ENCODE results near the gene ADPRHL1.
"Not testable (repeated sequence)": the region's sequence is repeated elsewhere in the genome, so short reads cannot be mapped to it uniquely, and the experiment has no call there.

ADPRHL1 gene

DNA sequence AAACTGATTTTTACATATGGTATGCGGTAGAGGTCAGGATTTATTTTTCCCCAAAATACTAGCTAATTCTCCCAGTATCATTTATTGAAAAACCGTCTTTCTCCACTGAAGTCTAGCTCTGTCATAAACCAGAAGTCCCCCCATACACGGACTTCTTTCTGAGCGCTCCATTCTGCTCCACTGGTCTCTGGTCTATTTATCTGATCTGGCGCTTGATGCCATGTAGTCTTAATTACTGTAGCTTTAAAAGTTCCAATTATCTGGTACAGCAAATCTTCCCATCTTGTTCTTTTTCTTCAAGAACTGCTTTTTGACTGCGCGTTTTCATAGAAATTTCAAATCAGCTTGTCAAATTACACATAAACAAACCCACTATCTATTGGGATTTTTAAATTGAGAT, 23.5 kb upstream of the ADPRHL1 start:
- no peak for DNase-seq

DNA sequence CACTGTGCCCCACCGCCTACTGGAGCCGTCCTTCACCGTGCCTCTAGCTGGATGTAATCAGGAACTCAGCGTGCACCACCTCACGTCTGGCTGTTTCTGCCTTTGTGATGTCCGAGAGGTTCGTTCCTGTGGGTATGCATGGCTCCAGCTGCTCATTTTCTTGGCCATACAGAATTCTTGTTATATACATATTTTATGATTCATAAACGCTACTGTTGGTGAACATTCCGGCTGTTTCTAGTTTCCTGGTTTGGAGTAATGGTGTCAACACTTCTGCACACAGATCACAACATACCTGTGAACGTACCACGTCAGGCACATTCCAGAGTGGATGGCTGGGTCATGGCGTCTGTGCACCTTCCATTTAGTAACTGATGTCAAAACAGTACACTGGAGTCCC, 22.6 kb upstream of the ADPRHL1 start:
- no peak for DNase-seq

DNA sequence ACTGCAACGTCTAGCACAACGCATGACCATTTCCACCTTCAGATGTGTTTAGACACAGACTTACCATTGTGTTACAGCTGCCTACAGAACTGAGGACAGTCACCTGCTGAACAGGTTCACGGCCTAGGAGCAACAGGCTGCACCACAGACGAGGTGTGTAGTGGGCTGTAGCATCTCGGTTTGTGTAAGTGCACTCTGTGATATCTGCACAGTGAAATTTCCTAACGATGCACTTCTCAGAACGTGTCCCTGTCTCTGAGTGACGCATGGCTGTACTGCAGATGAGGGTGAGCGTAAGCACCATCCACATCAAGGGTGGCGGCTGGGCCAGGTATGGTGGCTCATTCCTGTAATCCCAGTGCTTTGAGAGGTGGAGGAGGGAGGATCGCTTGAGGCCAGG, 22.0 kb upstream of the ADPRHL1 start:
- no peak for DNase-seq

DNA sequence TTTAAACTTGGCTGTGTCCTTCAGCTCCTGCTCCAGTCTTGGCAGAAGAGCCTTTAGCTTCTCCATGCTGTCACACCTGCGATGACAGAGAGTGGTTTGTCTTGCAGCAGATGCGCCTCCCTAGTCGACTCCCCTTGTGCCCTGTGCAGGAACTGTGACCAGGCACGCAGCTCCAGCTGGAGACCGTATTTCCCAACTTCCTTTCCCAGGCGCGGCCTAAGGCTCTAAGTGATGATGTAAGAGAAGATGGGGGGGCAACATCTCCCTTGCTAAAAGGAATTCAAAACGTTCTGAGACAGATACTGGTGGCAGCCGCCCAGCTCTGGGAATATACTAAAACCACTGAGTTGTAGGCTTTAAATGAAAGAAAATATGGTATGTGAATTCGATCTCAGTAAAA, 20.9 kb upstream of the ADPRHL1 start:
- DNase-seq, result no peak

DNA sequence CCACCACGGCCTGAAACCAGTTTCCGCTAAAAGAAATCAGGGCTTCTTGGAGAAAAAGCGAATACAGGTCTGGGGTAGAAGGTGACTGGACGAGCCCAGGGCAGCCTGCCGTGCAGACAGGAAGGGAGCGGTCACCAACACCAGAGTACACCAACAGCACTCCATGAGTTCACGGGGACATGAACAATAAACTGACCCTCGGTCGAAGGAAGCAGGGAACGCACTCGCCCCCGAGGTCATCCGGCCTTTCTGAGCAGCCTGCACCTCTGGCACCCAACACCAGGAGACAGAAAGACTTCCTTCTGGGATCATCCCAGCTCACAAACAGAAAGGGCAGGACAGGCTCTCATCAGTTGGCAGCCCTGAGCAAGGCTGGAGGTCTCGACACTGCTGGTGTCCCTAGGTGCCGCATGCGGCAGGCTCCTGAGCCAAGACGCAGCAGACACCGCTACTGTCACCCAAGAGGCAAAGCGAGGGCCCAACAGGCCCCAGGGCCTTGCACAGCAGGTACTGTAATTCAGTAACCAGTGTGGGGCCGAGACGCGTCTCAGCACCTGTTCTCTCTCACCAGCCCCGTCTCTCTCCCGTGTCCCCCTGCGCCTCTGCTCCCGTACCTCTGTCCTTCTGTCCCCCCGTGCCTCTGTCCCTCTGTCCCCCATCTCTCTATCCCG, 19.2 kb upstream of the ADPRHL1 start:
- no peak for DNase-seq

DNA sequence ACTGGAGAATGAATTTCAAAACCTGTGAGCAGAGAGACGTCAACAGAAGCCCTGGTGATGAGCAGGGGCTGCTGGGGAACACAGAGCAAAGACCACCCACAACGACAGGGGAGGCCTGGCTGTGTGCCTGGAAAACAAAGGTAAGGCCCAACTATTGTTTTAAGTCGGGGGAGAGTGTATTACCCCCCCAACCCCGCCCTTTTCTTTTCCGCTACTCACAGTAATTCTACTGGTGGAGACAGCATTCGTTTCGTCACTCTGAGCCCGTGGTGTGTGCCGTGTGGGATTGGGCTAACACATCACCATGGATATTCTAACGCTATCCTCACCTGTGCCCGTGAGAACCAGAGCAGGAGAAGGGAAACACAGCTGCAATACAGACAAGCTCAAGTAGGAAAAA, 18.6 kb upstream of the ADPRHL1 start:
- no peak for DNase-seq

DNA sequence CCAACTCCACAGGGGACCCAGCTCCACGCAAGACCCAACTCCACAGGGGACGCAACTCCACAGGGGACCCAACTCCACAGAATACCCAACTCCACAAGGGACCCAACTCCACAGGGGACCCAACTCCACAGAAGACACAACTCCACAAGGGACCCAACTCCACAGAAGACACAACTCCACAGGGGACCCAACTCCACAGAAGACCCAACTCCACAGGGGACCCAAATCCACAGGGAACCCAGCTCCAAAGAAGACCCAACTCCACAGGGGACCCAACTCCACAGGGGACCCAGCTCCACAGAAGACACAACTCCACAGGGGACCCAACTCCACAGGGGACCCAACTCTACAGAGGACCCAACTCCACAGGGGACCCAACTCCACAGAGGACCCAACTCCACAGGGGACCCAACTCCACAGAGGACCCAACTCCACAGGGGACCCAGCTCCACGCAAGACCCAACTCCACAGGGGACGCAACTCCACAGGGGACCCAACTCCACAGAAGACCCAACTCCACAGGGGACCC, 17.4 kb upstream of the ADPRHL1 start:
- not testable (repeated sequence) for DNase-seq

DNA sequence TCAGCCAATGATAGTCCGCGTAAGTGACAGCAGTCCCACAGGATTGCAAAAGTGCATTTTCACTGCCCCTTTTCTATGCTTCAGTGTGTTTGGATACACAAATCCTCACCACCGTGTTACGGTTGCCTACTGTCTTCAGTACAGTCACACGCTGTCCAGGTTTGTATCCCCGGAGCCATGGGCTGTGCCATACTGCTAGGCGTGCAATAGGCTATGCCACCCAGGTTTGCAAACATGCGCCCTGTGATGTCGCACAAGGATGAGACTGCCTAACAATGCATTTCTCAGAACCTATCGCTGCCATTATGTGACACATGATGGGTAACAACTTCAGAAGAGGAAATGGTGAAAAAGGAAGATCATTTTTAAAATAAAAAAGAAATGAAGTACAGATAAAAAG, 16.8 kb upstream of the ADPRHL1 start:
- DNase-seq, result no peak

DNA sequence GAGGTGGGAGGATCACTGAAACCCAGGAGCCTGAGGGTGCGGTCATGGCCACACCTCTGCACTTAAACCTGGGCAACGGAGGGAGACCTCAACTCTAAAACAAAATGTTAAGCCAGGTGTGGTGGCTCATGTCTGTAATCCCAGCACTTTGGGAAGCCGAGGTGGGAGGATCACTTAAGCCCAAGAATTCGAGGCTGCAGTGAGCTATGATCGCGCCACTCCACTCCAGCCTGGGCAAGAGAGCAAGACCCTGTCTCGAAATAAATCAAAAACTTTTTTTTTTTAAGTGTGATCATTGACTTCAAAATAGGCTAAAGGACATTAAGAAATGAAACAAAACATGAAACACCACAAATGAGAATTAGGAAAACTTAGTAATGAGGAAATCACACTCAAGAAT, 16.3 kb upstream of the ADPRHL1 start:
- DNase-seq, result no peak

DNA sequence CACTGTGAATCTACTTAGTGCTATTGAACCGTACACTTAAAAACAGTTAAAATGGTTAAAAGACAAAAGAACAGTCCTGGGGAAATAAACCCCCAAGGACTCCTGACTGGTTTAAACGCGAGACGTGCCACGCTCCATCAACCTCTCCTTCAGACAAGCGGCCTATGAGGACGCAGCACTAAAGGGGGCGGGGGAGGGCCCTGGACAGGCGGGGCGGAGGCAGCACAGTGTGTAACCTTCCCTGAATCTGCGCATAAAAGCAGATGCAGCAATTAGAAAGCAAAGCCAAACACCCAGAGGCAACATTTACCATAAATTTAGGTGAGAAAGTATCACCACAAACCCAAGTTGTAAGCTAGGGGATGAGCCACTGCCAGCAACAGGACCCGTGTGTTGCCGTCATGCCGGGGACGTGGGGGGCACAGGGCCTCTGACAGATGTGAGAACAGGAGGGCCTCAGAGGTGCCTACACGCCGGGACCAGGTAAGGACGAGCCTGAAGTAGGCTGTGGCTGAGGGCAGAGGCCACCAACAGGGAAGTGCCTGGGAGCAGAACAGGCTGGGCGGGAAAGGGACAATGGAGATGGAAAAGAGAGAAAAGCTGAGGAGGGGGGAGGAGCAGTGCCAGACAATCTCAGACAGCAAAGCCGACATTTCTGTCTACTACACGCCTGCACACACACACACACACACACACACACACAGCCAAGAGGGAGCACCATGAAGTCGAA, 15.3 kb upstream of the ADPRHL1 start:
- DNase-seq, result no peak

DNA sequence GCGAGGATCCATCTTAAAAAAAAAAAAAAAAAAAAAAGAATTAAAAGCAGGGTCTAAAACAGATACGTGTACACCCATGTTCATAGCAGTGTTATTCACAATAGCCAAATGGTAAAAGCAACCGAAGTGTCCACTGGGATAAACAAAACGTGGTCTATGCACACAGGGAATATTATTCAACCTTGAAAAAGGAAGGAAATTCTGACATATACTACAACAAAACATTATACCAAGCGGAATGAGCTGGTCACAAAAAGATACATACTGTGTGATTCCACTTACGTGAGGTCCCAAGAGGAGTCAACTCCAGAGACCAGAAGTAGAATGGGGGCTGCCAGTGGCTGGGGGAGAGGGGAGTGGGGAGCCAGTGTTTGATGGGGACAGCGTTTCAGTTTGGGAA, 14.7 kb upstream of the ADPRHL1 start:
- DNase-seq, result no peak

DNA sequence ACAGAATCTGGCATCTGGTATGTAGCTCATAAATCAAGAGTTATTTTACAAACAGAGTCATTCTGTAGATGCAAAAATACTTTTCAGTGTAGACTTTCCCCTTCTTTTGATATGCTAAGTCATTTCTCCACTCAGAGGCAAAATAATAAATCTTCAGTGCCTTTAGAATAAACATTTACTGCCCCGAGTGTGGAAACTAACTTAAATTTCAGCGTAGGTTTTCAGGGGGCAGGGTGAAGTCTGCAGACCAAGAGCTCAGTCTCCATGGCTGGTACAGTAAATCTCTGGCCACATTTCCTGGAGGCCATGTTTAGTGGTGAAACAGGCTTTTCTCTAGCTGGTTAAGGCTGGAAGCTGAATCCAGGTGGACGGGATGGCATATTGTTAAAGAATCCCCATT, 13.1 kb upstream of the ADPRHL1 start:
- DNase-seq, result no peak

DNA sequence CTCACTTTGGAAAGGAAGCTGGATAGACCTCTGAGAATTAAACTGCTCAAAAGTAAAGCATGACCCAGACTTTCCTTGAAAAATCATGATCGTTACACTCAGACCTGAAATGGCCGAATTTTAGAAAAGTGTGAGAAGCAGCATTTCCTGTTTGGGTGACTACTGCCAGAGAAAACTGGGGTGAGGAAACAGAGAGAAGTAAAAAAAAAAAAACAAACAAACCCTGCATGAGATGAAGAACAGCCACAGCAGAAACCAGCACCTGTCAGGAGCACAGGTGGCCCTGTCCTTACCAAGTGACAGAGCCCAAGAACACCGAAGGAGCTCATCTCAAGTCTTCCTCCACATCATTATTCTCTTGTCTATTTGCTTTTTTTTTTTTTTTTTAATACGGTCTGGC, 12.0 kb upstream of the ADPRHL1 start:
- no peak for DNase-seq

DNA sequence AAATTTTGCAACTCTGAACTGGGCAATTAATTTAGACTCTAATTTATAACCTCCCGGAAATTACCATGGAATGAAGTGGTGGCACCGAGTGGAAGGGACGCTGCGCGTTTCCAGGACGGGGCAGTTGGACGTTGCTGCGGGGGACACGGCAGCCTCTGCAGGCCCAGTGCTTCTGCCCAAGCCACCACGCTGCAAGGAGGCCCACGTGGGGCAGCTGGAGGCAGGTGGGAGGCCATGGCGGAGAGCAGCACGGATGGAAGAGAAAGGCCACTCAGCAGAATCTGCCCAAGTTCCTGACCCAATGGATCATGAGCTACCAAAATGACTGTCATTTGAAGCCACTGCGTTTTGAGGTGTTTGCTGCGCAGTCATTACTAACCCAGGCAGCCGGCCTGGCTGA, 11.2 kb upstream of the ADPRHL1 start:
- no peak for DNase-seq

DNA sequence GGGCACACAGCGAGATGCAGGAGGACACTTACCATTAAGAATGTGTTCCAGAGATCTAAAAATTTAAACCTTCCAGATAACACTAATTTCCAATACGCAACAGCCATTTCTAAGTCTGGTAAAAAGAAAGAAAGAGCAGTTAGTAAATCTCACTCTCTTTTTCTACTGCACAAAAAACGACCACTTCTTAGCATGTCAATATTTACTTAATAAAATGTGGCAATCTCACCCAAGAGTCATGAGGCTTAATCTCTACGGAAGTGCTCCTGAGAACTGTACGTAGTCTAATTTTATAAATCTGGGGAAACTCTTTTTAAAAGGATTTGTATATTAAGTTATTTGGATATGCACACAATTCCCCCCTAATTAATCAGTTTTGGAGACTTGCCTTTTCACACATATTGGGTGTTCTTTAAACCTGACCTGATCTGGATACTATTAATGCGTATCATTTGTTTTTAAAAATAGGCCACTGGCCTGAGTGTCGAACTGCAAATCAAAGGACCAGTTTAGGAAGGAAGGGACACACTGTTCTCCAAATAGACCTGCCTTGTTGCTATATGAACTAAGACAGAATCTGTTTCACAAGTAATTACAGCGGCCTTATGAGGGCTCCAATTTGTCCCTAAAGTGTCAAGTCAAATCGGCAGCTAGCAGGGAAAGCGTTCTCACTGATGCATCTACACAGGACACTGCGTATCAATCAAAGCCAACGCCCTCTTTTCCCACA, 7.9 kb upstream of the ADPRHL1 start:
- no peak for DNase-seq

DNA sequence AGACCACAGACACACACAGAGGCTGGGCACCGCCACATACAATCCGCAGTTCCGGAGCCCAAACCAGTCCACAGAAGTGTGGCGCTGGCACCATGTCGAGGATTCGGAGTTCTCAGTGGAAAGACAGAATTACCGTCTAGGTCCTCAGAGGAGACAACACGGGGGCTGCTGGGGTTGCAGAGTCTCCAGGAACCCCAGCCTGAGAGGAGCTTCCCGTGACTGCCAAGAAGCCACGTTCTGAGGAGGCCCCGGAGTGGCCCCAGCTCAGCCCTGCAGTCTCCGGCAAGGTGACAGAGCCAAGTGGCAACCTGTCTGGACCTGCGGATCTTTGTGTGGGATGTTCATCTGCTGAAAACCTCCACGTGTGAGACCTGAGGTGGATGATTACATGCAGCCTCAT, 7.3 kb upstream of the ADPRHL1 start:
- no peak for DNase-seq

DNA sequence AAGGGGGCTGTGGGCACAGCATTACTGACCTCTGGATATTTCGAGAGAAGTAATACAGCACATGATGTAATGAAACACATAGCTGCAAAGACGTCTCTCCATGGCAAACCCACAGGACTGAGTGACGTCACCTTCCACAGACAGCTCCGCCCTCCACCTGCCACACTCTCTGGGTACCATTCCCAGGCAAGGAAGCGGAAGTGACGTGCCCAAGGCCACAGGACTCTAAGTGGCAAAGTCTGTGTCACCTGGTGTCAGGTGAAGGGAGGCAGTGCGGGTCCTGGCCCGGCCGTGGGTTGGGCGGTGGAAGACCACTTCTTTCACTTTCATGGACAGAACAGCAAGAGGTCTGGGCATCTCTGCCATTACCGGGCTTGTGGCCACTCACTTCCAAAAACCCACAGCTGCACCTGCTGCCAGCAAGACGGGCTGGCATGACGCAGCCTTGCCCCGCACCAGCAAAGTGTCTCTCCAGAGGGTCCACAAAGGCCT, 6.8 kb upstream of the ADPRHL1 start:
- DNase-seq, result no peak

DNA sequence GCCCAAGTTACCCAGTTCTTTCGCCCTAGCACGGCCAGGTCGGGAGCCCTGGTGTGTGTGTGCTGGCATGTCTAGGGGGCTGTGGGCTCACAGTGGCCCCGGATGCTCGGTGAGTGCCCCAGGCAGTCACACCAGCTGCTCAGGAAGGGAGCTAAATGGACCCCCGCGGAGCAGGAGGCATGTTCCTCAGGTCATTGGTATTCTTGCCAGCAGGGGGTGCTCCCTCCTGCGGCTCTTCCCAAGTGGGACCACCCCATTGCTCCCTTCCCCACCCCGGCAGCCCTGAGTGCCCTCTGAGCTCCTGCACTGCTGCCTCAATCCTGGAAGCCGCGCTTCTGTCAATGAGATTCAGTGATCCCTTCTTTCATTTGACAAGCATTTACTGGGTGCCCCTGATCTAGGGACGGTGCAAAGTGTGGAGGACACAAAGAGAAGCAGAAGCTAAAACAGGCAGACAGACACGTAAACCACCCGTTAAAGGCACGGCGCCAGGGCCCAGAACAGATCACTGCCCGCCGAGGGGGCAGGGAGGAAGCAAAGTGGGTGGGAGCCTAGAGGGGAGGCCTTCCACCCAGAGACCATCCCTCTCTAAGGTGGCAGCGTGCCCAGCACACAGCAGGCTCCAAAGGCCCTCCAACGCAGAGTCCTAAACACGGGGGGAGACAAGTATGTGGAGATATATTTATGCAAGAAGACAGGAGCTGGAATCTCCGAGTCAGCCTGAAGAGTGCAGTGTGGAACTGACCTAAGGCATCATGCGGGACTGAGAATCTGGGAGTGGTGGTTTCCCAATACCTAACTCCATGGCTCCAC, 5.2 kb upstream of the ADPRHL1 start:
- DNase-seq, result no peak

DNA sequence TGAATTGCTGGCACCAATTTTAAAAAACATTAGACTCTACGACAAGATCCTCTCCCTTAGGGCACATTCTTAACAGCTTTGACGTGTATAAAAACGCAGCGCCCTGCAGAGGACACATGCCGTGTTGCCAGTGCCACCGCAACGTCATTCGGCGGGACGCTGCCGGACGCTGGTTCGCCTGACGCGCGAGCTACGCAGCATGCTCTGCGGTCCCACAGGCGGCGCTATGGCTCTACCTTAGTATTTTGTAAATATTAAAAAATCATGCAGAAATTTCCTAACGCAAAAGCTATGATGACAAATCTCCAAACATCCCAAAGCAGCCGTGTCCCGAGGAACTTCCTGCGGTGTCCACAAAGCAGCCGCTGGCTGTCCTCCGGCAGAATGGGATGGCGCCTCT, 4.2 kb upstream of the ADPRHL1 start:
- DNase-seq, result no peak

DNA sequence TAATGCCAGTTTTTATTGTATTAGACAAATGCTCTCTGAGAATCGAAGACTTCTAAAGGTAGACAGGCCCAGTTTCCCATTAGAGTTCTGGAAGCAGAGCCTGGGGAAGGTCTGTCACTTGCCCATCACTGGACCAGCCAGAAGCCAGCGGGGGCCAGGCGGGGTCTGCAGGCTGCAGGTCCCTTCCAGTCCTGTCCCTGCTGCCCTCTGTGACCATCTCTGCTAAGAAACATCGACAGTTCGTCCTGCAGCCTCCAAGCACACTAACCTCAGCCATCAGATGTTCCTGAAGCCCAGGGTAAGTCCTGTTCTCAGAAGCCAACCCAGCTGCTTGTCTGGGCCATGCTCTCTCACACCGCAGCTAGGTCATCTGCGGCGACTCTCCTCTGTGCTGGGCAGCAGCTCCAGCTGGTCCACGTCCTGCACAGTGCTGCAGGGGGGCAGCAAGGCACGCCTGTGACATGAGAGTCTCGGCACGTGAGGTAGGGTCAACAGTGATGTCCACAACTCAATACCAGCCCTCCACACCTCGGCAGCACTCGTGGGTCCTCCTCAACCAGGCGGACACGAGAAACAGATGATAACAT, 2.9 kb upstream of the ADPRHL1 start:
- DNase-seq, result no peak

DNA sequence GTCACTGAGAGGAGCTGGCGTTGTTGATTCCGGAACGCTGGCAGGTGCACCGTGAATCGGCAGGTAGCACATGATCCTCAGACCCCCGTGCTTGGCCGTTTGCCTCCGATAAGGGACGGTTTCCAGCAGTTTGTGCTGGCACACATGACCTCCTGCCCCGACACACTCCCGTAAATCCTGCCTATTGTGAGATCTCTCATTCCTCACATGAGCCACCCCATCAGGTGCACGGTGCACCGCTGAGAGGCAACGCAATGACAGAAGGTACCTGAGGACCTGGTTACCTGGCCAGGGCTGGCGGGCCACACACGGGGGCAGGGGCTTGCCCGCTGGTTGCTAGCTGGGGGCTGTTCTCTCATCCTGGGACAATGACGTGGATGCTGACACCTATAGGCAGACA, 2.1 kb upstream of the ADPRHL1 start:
- DNase-seq, result no peak

DNA sequence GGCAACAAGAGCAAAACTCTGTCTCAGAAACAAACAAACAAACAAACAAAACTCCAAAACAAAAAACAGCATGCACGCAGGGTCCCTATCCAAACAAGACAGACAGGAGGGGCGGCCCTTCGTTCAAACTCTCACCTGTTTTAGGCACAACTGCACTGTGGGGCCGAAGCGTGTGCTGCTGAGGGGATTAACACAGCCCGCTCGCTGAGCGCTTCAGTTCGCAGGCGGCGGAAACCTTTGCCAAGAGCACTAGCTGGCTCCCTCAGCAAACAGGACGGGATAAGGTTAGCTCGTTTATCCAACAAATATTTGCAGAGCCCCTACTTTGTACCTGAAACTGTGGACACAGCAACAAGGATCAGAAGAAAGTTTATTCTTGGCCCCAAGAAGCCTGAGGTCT, 1.6 kb upstream of the ADPRHL1 start:
- no peak for DNase-seq

DNA sequence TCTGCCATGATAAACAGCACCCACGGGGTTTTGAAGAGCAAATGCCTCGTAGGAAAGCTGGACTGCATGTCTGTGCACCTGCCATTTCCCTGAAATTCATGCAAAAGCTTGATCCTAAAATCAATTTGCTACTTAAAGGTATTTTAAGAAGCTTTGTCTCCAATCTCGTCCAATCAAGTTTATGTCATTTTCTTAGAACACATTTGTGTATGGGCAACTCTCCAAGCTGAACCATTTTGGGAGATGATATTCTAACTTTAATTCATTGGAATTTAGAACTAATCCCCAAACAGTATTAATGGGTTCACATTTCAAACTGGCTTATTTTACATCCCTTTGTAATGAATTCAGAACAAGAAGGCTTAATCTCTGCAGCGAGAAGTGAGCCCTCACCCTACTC, 822 bp downstream of the ADPRHL1 start:
- DNase-seq, result no peak
